Mucosa of descending colon (tissue), 3 donors: ENCODE results near the gene PFKFB3. TPM values are rescaled to one million over a fixed set of nuclear protein-coding genes. Genes with fewer than 3 reads are reported as not detected.

Experiments
- ATAC-seq: fragments of 200-7000 bp; cut with Tn5 transposase; one replicate; pipeline ENCODE4 v1.9.1; 2020; ENCODE audit warnings: mild to moderate bottlenecking, moderate library complexity
- DNase-seq, 3 donors: peaks; one replicate each; pipeline ENCODE4 v3.0.0-alpha.2; 2020
- H3K36me3 ChIP-seq: fragments of 200-600 bp; one replicate; pipeline ENCODE4 v1.8.0; 2021; ENCODE audit warnings: low read depth, mild to moderate bottlenecking
- H3K4me1 ChIP-seq: fragments of 200-600 bp; one replicate; pipeline ENCODE4 v1.8.0; 2021; ENCODE audit warnings: low read depth, mild to moderate bottlenecking
- H3K4me3 ChIP-seq: fragments of 200-600 bp; one replicate; pipeline ENCODE4 v1.8.0; 2021; ENCODE audit warnings: mild to moderate bottlenecking
- H3K9me3 ChIP-seq: fragments of 200-600 bp; one replicate; pipeline ENCODE4 v1.8.0; 2021; ENCODE audit warnings: mild to moderate bottlenecking
- CTCF ChIP-seq: fragments of 200-600 bp; IDR thresholded peaks from one replicate; pipeline ENCODE4 v1.8.0; 2022; ENCODE audit warnings: antibody characterized with exemption, mild to moderate bottlenecking
- intact Hi-C, 2 donors: fragments of 100-400 bp; cut with DNase I in 1 of 2; cut with micrococcal nuclease in 1 of 2; formaldehyde crosslinking; loops; one replicate each; pipeline versions ENCODE4 v1.11.0 to v1.11.1; 2022; cut with DNase I, micrococcal nuclease
- total RNA-seq, 3 donors: library from RNA; stranded (reverse); fragmentation: NEBNext Ultra II Directional in 2 of 3; extraction: Animal tissue kit (Norgen Biotek cat#: 25700) in 2 of 3; gene quantifications; one replicate each; pipeline versions ENCODE4 v1.2.1 to v1.2.4, GENCODE V29; 2021 to 2023
- donor health status: DM: no; HTN: no; CAD: no; lungs with moderate emphysema.
- donor health status: DM: no; HTN: no; CAD: no.
- donor health status: DM: no; HTN: yes; CAD: no.

The PFKFB3 gene
- total RNA-seq, 3 donors from 2014 or later, result 19.3 to 39.0 (median 21.7) TPM

- DNase-seq, result no peak
- Histone ChIP-seq H3K4me3 (no peak overlapping the region), H3K36me3 (no peaks in the 10 kb centered on the region), H3K9me3 (no peaks in the 10 kb centered on the region), H3K4me1 (peaks cover 3% of the 10 kb centered on the region)
- no peak for TF ChIP-seq CTCF
- peak; percentile 70 for ATAC-seq
- intact Hi-C loops, result no loop called here
Measured at GRCh38 chr10:6256439-6256838, 53.7 kb downstream of the PFKFB3 start.

GRCh38 chr10:6259153-6259552 lies 56.4 kb downstream of the PFKFB3 start:
- Histone ChIP-seq H3K4me1 (peaks cover 3% of the 10 kb centered on the region), H3K4me3 (no peak overlapping the region), H3K9me3 (no peaks in the 10 kb centered on the region), H3K36me3 (no peaks in the 10 kb centered on the region)
- no peak for ATAC-seq
- intact Hi-C loops, result no loop called here
- DNase-seq, result no peak
- TF ChIP-seq CTCF, result no peak

- DNase-seq, result no peak
- no peaks in the 10 kb centered on the region for H3K9me3 ChIP-seq
- no peak for TF ChIP-seq CTCF
- H3K4me1 ChIP-seq, result peaks cover 1% of the 10 kb centered on the region
- intact Hi-C loops, result no loop called here
- no peak overlapping the region for H3K4me3 ChIP-seq
- no peak for ATAC-seq
- H3K36me3 ChIP-seq, result no peaks in the 10 kb centered on the region
Measured at GRCh38 chr10:6260843-6261242, 58.1 kb downstream of the PFKFB3 start.

- intact Hi-C loops, result no loop called here
- H3K4me3 ChIP-seq, result no peak overlapping the region
- no peaks in the 10 kb centered on the region for H3K36me3 ChIP-seq
- TF ChIP-seq CTCF, result no peak
- H3K4me1 ChIP-seq, result peaks cover 8% of the 10 kb centered on the region
- ATAC-seq, result no peak
- H3K9me3 ChIP-seq, result no peaks in the 10 kb centered on the region
- no peak for DNase-seq
Measured at GRCh38 chr10:6267941-6268340, 65.2 kb downstream of the PFKFB3 start.

- H3K4me3 ChIP-seq, result no peak overlapping the region
- no peak for TF ChIP-seq CTCF
- intact Hi-C loops, result no loop called here
- no peak for DNase-seq
- H3K9me3 ChIP-seq, result no peaks in the 10 kb centered on the region
- ATAC-seq, result no peak
- no peaks in the 10 kb centered on the region for H3K36me3 ChIP-seq
- peaks cover 8% of the 10 kb centered on the region for H3K4me1 ChIP-seq
Measured at GRCh38 chr10:6269432-6269831, 66.7 kb downstream of the PFKFB3 start.
